Caco-2 (cell line): ENCODE results near the gene ASTN2. TPM values are rescaled to one million over a fixed set of nuclear protein-coding genes. Genes with fewer than 3 reads are reported as not detected.

Experiments
- BruUV-seq: library from RNA; stranded (reverse); fragments of 400-500 nt; replicated peaks from 2 replicates; lab custom pipeline; 2021; lab: Mats Ljungman, UMichigan
- CTCF ChIA-PET: fragments of 300-600 bp; sonication (Branson Sonifier 250); formaldehyde crosslinking; loops from one replicate; lab custom pipeline; 2022; ENCODE audit warnings: antibody characterized with exemption; lab: Charles Lee
- POLR2A ChIA-PET: fragments of 300-600 bp; sonication (Branson Sonifier 250); formaldehyde crosslinking; loops from one replicate; lab custom pipeline; 2022; ENCODE audit warnings: antibody characterized with exemption; lab: Charles Lee
- DNase-seq, 2 experiments: peaks; one replicate each; pipeline versions ENCODE4 v3.0.0 to v3.0.0-alpha.2; 2020 to 2022
- H3K27me3 ChIP-seq: replicated peaks from 2 replicates; pipeline ENCODE4 v1.6.0; 2011; ENCODE audit warnings: low read length; ENCODE audit not compliant: control insufficient read depth, insufficient read depth
- H3K36me3 ChIP-seq: 2 replicates; pipeline ENCODE4 v1.5.1; 2011; ENCODE audit warnings: low read length; ENCODE audit not compliant: control insufficient read depth, insufficient read depth
- H3K4me1 ChIP-seq: fragments of 250-450 bp; sonication (Bioruptor Pico); 2 replicates; pipeline ENCODE4 v1.5.1; 2020; ENCODE audit warnings: mild to moderate bottlenecking
- H3K4me3 ChIP-seq: 2 replicates; pipeline ENCODE4 v1.5.1; 2011; ENCODE audit warnings: low read depth, mild to moderate bottlenecking, control low read depth, low read length
- H3K9me3 ChIP-seq: fragments of 250-450 bp; sonication (Bioruptor Pico); 2 replicates; pipeline ENCODE4 v1.5.1; 2020; ENCODE audit warnings: mild to moderate bottlenecking, moderate library complexity
- H3K27ac Mint-ChIP-seq: one replicate; pipeline ENCODE4 v1.8.0; 2022; ENCODE audit warnings: mixed read lengths; ENCODE audit not compliant: unreplicated experiment
- H3K27me3 Mint-ChIP-seq: one replicate; pipeline ENCODE4 v1.8.0; 2022; ENCODE audit warnings: mixed read lengths; ENCODE audit not compliant: insufficient read depth, unreplicated experiment
- H3K36me3 Mint-ChIP-seq: one replicate; pipeline ENCODE4 v1.8.0; 2022; ENCODE audit warnings: mild to moderate bottlenecking, mixed read lengths; ENCODE audit not compliant: insufficient read depth, unreplicated experiment
- H3K4me1 Mint-ChIP-seq: one replicate; pipeline ENCODE4 v1.8.0; 2022; ENCODE audit warnings: low read depth, mixed read lengths; ENCODE audit not compliant: unreplicated experiment
- H3K4me3 Mint-ChIP-seq: one replicate; pipeline ENCODE4 v1.8.0; 2022; ENCODE audit warnings: mild to moderate bottlenecking, moderate library complexity, mixed read lengths; ENCODE audit not compliant: unreplicated experiment
- H3K9me3 Mint-ChIP-seq: one replicate; pipeline ENCODE4 v1.8.0; 2022; ENCODE audit warnings: mixed read lengths; ENCODE audit not compliant: unreplicated experiment
- CTCF ChIP-seq, 2 experiments: fragments of 200-600 bp in 1 of 2; IDR thresholded peaks; 1 replicate in 1 of 2; 2 replicates in 1 of 2; pipeline versions ENCODE4 v1.5.1 to v1.8.0; 2011 to 2022; ENCODE audit warnings: antibody characterized with exemption in 1 of 2, control low read depth in 1 of 2, inconsistent platforms in 1 of 2, low read depth in 1 of 2, low read length in 1 of 2, mild to moderate bottlenecking in 1 of 2, moderate library complexity in 1 of 2; ENCODE audit not compliant: insufficient read depth in 1 of 2, severe bottlenecking in 1 of 2, unreplicated experiment in 1 of 2
- intact Hi-C: fragments of 100-400 bp; cut with micrococcal nuclease; formaldehyde crosslinking; loops from one replicate; pipeline ENCODE4 v1.10.0; 2022; ENCODE audit not compliant: unreplicated experiment
- total RNA-seq: library from RNA; stranded (reverse); gene quantifications from 2 replicates; pipeline ENCODE4 v1.2.3, GENCODE V29; 2022

The ASTN2 gene
- total RNA-seq, 1 experiment from 2014 or later = 12.7 TPM

- no peak overlapping the region for H3K27ac Mint-ChIP-seq
- no peak overlapping the region for H3K4me3 Mint-ChIP-seq
- H3K9me3 Mint-ChIP-seq = no peaks in the 10 kb centered on the region
- peaks cover 14% of the 10 kb centered on the region for H3K4me1 Mint-ChIP-seq
- H3K4me1 ChIP-seq = no peaks in the 10 kb centered on the region
- H3K36me3 ChIP-seq = no peaks in the 10 kb centered on the region
- no peak for DNase-seq
- H3K4me3 ChIP-seq = no peak overlapping the region
- no peaks in the 10 kb centered on the region for H3K36me3 Mint-ChIP-seq
- ChIA-PET CTCF (interaction anchor here (0.6 kb wide), 1 partner anchor 1885 kb away, joined by 3 read pairs; no protein-coding TSS in a partner anchor), POLR2A (no interaction called here)
- no peaks in the 10 kb centered on the region for H3K9me3 ChIP-seq
- no peak for TF ChIP-seq CTCF (IDR thresholded peaks at IDR 0.05; ENCODE audit: insufficient read depth in 1 of 2, low read depth in 1 of 2, low read length in 1 of 2, severe bottlenecking in 1 of 2, unreplicated experiment in 1 of 2)
- peaks cover 21% of the 10 kb centered on the region for H3K27me3 Mint-ChIP-seq
- no TSS peak for BruUV-seq
- intact Hi-C loops = no loop called here
- H3K27me3 ChIP-seq = no peaks in the 10 kb centered on the region
These were observed 11.0 kb downstream of the ASTN2 start for GRCh38 chr9:117403848-117404247.

DNA sequence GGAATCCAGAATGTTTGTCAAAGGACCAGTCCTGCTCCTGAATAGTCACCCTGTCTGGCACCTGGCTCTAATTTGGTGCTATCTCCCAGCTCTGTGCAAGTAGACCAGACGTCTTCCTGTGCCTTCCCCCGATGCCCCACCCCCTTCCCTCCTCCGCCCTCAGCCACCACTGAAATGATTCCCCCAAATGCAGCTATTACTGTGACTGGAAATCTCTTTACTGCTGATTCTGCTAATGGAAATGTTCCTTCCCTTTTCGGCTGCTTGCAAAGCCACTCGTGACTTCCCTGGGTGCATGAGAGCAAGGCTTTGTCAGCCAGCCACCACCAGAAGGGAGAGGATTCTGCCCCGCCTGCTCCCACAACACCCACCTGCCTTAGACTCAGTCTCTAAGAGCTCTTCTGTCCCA is 11.4 kb downstream of the ASTN2 start:
- TF ChIP-seq CTCF (IDR thresholded peaks at IDR 0.05; ENCODE audit: insufficient read depth in 1 of 2, low read depth in 1 of 2, low read length in 1 of 2, severe bottlenecking in 1 of 2, unreplicated experiment in 1 of 2) = no peak
- Histone ChIP-seq H3K27me3 (no peaks in the 10 kb centered on the region), H3K9me3 (no peaks in the 10 kb centered on the region), H3K36me3 (no peaks in the 10 kb centered on the region), H3K4me3 (no peak overlapping the region), H3K4me1 (no peaks in the 10 kb centered on the region)
- intact Hi-C loops = no loop called here
- no peak for DNase-seq
- ChIA-PET CTCF (interaction anchor here (0.6 kb wide), 1 partner anchor 1886 kb away, joined by 3 read pairs; no protein-coding TSS in a partner anchor), POLR2A (no interaction called here)
- H3K27ac Mint-ChIP-seq = no peak overlapping the region
- H3K27me3 Mint-ChIP-seq = peaks cover 21% of the 10 kb centered on the region
- H3K36me3 Mint-ChIP-seq = no peaks in the 10 kb centered on the region
- no TSS peak for BruUV-seq
- H3K4me1 Mint-ChIP-seq = peaks cover 14% of the 10 kb centered on the region
- H3K9me3 Mint-ChIP-seq = no peaks in the 10 kb centered on the region
- H3K4me3 Mint-ChIP-seq = no peak overlapping the region

DNA sequence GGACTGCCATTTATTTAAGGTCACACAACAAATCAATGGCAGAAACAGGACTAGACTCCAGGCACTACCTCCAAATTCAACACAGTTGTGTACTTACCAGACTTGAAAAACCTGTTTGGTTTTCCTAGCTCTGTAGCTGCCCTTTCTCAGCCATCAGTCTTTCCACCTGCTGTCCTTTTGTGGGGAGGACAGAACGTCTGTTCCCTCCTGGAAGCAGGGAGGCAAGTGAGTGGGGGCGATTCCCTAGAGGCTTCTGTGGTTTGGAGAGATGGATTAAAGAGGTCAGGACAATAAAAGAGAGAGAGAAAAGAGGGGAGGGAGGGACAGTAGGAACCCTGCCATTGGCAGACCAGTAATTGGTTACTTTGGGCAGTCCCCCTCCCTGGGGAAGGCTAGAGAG is 14.7 kb downstream of the ASTN2 start:
- ChIA-PET POLR2A (no interaction called here), CTCF (no interaction called here)
- Mint-ChIP-seq H3K36me3 (no peaks in the 10 kb centered on the region), H3K9me3 (no peaks in the 10 kb centered on the region), H3K27ac (no peak overlapping the region), H3K4me1 (peaks cover 6% of the 10 kb centered on the region), H3K4me3 (no peak overlapping the region), H3K27me3 (peaks cover 11% of the 10 kb centered on the region)
- Histone ChIP-seq H3K4me3 (no peak overlapping the region), H3K9me3 (no peaks in the 10 kb centered on the region), H3K4me1 (no peaks in the 10 kb centered on the region), H3K27me3 (no peaks in the 10 kb centered on the region), H3K36me3 (no peaks in the 10 kb centered on the region)
- no TSS peak for BruUV-seq
- intact Hi-C loops = no loop called here
- no peak for TF ChIP-seq CTCF (IDR thresholded peaks at IDR 0.05; ENCODE audit: insufficient read depth in 1 of 2, low read depth in 1 of 2, low read length in 1 of 2, severe bottlenecking in 1 of 2, unreplicated experiment in 1 of 2)
- DNase-seq = peak in 1 of 2 experiments; percentile 48
